HTR-8/SVneo (cell line): ENCODE results near the gene RB1.
A peak's percentile ranks its signal among the peaks of the same experiment; 100 is the strongest.

Source experiments
- DNase-seq: peaks from one replicate; pipeline ENCODE4 v3.0.0; 2011; ENCODE audit warnings: low spot score, mixed read lengths; ENCODE audit not compliant: insufficient read length
- FAIRE-seq: peaks from 2 replicates; lab custom pipeline; 2011; peaks lifted over from hg19 to GRCh38; lab: Jason Lieb, UNC

Gene RB1

DNA sequence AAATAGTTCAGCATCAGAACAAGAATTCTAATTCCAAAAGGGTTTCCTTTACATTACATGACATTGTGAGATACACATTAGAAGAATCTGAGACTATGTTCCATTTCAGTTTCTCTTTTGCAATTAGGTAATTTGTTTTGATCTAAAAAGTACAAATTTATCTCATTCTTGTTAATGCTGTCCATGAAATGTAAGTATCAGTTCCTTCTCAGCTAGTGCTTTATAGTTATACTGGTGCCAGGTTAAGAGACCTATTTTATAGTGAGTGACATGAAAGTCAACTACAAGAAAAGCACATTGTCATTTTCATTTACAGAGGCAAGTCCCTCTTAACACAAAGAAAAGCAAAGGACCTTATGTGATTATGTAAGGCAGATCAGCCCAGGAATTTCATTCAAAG, 185.4 kb downstream of the RB1 start:
- FAIRE-seq (no peak), DNase-seq (no peak)

DNA sequence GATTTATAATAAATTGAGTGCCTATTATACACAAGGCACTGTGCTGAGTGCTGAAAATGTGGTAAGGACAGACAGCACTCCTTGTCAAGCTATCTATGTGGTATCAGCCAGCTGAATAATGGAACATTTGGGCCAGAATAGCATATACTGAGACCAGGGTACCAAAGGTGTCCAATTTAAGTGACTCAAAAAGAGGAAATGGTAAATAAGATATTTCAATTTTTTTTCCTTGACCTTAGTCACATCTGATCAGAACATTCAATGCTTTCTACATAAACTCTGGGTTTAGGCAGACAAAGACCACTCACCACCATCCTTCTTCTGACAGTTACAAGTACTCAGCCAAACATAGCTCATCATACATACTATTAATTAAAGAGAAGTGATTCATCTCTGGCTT, 186.1 kb downstream of the RB1 start:
- FAIRE-seq (no peak), DNase-seq (no peak)

DNA sequence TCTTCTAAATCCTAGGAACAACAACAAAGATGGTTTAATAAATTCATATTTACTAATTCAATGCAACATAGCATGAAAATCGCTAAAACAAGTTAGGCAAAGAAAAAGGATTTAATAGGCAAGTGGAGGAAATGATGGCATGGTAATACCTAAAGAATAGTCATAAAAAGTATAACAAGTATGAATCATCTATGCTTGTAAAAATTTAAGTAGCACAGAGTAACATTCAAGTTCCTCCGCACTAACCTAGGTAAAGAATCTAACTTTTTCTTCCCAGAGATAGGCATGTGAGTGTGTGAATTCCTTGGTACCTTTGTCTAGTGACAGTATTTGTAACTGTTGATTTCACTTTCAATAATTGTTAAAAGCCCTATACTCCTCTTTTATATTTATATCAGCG, 186.7 kb downstream of the RB1 start:
- DNase-seq = no peak
- FAIRE-seq = no peak

DNA sequence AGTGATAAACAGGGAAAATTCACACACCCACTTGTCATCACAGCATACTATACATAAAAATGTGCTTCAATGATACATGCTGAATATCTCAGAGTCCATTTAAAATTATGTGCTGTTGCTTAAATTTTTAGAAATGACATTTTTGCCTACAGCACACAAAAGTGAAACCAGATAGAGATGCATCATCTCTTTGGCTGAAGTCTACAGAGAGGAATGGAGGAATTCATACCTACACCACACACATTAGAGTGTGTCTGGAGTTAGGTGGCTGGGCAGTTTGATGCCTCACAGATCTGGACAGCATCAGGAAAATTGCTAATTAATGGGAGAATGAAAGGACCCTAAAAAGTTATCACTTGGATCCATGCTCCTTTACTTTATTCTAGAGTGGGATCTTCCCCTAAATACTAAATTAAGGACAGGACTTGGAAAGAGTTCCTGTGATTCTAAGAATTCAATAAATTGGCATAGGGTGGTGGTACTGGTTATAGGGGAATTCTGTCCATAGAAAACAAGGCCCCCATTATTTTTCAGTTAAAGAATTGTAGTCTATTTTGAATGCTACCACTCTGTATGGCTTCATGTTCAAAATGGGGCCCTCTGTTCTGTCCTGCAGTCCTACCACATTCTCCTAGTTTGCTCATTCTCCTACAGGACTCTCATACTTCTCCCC, 188.0 kb downstream of the RB1 start:
- DNase-seq = no peak

DNA sequence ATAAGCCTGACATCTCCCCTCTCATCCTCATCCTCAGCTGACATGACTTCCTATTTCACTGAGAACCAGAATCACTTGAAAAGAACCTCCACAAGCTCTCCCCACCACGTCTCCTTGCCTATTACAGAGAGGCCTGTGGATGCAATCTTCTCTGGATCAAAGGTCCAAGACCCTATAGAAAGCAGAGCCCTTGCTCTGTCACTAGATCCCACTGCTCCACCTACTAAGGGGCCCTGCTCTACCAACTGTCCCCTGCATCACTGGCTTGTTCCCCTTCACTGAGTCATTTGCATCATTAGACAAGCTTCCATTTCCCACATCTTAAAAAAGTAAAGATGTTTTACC, 188.5 kb downstream of the RB1 start:
- no peak for FAIRE-seq
- no peak for DNase-seq

More for the DNA sequence above, 188.0 kb downstream of the RB1 start:
- no peak for FAIRE-seq

DNA sequence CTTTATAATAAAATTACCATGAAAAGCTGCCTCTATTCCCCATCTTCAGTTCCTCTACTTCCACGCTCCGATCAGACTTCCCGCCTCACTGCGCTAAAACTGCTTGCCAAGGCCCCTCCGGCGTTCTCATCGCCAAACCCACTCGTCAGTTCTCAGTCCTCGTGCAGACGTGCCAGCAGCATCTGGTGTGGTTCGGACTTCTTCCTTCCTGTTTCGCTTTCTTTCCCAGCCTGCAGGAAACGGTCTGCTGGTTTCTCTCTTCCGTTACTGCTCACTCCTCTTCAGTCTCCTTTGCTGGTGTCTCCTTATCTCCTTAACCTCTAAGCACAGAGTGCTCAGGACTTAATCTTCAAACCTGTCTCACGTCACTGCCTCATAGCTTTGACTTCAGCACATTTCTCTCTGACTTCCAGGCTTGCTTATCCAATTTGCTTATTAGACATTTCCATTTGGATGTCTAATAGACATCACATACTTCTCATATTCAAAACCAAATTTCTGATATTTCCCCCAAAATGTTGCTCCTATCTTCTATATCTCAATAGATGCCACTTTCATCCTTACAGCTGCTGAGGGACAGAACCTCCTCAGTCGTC, 189.0 kb downstream of the RB1 start:
- FAIRE-seq = no peak

DNA sequence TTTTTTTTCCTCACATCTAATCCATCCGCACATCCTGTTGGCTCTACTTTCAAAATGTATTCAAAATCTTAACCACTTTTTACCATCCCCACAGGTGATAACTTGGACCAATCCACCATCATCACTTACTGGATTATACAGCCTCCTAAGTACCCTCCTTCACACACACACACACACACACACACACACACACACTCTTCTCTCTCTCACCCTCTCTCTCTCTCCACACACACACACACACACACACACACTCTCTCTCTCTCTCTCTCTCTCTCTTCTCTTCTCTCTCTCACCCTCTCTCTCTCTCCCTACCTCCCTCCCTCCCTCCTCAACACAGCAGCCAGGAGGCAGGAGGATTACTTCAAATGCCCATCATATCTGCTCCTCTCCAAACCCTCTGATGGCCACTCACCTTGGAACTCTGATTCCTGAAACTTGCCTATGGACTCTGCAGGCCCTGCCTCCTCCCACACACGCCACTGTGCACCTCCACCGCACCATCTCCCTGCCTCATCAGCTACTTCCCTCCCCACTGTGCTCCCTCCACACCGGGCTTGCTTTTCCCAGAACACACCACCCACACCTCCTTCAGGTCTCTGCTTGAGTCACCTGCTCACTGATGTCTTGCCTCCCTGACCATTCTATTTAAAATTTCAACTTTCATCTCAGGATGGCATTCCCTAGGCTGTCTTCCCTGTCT, 189.7 kb downstream of the RB1 start:
- DNase-seq (no peak), FAIRE-seq (no peak)

More for the DNA sequence above, 189.0 kb downstream of the RB1 start:
- no peak for DNase-seq

DNA sequence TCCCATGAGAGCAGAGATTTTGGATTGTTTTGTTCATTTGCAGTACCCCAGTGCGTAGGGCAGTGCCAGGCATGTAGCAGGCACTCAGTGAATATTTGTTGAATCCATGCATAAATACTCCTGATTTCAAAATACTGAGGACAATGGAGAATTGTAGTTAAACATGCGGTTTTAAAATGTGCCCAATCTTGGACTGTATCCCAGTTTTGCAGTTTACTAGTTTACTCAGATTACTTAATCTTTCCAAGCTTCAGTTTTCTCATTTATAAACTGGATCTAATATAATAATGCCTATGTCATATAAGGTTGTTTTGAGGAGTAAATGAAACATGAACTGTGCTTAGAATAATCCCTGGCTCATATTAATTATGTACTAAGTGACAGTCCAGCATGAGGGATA, 190.3 kb downstream of the RB1 start:
- DNase-seq (no peak), FAIRE-seq (no peak)

DNA sequence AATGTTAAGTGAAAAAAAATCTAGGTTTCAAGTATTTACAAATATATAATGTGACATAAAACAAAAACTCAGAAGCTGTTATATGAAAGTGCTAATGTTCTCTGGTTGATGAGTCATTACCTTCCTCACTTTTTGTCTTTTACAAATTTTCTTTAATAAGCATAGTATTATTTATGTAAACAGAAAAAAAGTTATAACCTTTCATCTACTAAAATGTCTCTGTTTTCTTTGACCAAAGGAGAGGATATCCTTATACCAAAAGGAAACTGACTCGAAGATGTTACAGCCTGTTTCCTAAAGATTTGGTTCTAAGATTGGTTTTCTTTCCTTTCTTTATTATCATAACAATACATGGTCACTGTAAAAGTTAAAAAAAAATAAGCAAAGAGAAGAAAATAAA, 191.3 kb downstream of the RB1 start:
- FAIRE-seq (no peak), DNase-seq (no peak)

DNA sequence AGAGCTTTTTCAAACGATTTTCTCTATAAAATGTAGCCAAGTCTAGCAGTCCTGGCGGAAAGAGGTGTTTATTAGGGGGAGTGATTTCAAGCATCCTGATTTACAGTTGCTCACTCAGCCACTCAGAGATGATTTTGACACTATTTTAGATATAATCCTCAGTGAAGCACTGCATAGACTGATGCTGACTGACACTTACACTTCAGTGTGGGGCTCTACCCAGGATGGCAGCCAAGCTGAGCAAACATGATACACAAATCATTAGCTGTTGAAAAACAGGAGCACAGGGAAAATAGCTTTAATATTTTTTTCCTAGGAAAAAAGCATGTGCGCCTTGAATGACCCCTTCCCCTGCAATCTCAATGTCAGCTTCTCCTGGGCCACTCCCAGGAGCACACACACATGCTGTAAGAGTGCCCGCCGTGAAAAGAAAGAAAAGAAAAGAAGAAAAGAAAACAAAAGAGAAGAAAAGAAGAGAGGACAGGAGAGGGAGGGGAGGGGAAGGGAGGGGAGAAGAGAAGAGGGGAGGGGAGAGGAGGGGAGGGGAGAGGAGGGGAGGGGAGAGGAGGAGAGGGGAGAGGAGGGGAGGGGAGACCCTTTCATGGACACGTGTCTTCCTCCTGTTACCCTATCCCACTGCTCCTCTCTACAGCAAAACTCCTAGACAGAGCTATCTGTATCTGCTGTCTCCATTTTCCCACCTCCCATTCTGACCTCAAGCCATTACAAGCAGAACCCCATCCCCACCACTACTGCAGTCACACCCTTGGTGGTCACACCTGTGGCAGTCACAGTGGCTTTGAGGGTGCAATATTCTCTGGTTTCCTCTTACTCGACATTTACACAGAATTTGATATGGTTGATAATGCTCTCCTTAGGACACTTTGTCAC, 193.0 kb downstream of the RB1 start:
- DNase-seq = no peak

DNA sequence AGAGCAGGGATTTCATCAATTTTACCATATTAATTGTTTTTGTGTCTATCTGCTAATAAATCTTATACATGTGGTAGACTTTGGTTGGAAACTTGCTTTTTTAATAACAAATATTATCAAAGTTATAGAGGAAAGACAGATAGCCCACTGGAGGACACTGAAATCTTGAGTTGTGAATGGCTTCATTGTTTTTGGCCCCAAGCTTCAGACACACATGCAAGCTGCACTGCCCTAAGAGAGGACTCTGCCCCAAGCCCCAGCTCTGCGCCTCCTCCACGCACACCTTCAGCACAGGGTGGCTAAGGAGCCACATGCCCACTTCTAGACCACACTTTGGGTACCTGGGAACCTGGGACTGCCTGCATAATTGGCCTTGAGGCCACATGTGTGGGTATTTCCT, 194.1 kb downstream of the RB1 start:
- FAIRE-seq (no peak), DNase-seq (no peak)

More for the DNA sequence above, 193.0 kb downstream of the RB1 start:
- no peak for FAIRE-seq

DNA sequence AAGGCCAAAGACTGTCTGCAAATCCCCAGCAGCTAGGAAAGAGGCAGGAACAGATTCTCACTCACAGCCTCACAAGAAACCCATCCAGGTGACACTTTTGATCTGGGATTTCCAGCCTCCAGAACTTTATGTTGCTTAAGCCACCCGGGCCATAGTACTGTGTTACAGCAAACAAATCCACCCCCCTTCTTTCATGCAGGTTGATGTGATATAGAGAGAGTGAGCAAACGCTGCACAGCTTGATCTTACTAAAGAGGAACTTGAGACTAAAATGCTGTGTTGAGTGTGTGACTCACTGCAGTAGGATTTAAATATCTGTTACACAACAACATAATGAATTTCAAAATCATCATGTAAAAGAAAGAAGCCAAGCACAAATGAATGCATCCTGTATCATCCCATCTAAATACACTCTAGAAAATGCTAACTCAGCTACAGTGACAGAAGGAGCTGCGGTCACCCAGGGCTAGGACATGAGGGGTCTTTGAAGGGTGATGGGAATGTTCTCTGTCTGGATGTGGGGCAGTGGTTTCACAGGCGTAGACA, 197.2 kb downstream of the RB1 start:
- FAIRE-seq (no peak), DNase-seq (peak; percentile 5)

DNA sequence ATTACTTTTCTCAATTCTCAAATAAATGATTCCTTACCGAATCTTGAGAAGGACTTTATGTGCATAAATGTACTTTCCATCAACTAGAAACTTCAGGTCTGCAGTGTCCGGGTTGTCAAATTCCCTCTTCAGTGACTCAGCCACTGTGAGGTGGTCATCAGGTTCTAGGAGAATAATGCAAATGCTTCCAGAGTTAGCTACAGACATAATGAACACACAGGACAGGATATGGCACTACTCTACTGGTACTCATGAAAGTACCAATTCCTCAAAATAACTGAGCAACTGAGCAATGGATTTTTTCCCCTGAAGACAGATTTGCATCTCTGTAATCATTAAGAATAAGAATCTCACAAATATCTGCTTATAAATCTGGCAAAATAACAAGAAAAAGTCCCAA, 198.2 kb downstream of the RB1 start:
- FAIRE-seq (no peak), DNase-seq (no peak)

DNA sequence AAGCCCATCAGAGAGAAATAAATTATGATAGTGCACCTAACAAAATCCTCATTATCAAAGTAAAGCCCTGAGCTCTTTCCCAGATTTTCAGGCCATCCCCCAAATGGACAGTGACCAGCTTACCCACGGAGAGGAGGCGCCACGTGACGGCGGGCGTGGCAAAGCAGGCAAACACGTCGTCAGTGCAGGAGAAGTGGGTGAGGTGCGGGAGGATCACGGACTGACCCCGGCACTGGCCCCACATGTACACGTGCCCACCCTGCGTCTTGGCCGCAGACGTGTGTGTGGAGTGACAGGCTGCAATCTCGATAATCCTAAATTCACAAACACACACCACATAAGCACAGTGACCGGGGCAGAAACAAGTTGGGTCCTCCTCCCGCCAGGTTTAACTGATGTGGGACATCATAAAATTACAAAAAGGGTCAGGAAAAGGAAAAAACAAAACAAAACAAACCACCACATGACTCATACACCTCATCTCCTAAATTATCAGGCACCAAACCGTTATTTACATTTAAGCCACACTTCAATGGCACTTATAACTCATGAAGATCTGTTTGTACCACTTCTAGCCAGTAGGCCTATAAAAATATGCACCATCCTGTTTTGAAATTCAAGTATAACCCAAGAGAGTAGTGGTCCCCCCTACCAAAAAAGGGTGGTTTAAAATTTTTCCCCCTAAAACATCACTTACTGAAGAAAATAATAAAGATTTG, 199.2 kb downstream of the RB1 start:
- DNase-seq = no peak
- FAIRE-seq = no peak

DNA sequence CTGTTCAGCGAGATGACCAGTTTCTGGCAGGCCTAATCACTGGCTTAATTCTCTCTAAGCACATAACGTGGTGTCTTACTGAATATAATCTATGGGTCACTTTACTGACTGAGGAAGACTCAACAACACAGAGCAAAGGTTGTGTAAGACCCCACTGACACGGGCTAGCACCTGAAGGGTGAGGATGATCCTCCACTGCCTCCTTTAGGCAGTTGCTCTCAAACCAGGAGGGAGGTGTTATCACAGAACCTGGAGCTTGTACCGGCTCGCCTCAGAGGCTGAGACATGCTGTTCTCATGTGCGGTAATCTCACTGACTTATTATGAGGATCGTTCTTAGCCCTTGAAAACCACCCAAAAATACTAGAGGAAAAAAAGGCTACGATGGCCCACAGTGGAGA, 201.1 kb downstream of the RB1 start:
- DNase-seq = no peak
- no peak for FAIRE-seq

DNA sequence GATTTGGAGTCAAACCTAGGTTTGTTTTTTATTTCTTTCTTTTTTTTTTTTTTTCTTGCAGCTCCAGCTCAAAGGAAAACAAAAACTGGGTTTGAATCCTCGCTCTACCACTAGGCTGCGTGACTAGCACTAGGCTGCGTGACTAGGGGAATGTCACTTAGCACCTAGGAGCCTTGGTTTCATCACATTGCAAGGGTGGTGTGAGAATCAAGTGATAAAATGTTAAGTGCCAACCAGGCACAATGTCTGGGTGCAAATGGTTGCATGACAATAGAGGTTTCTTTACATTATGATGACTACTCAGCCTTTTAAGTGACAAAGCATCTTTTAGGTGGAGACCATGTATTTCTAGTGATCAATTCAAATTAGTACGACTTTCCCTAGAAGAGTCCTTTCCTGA, 201.5 kb downstream of the RB1 start:
- no peak for DNase-seq
- no peak for FAIRE-seq

DNA sequence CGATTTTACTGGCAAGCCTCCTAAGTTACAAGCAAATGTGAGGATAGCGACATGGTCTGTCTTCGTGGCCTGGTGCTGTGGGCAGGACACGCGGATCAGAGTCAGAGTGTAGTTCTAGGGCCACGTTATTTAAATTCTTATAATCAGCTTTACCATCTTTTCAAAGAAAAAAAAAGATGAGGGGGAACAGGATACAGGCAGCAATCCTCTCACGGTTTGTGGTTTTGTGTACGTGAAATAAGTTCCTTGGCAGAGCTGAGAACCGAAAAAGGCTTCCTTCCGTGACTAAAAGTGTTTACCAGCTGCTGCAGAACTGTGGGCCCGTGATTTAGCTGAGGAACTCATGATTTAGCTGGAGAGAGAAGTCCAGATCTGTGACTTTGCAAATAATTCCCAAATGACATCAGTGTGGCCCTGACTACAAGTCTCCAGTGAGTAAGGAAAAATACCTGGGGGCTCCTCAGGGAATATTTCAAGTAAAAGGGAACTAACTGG, 202.1 kb downstream of the RB1 start:
- no peak for FAIRE-seq
- no peak for DNase-seq

DNA sequence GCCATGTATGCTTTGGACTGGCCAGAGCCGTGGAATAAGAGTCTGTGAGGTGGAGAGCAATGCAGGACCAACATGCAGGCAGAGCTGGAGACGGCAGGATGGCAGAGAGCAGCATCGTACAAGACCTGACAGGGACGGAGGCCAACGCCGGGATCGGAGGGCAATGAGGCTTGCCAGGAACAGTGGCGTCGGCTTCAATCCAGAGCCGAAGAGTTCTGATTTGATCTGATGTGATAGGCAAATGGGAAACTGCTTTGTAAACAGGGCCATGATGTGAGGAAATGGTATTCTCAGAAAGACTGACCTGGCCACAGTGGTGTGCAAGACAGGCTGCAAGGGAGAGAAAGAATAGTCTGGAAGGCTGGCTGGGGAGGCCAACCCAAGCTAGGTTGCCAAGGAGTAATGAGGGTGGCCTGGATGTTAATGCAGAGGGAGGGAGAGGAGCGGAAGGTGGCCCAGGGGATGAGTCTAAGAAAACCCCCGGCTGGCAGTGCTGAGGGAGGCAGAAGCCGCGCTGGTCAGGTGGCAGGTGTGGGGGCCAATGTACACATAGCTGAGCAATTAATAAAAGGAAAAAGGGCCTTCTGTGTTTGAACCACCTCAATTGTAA, 202.6 kb downstream of the RB1 start:
- DNase-seq (no peak), FAIRE-seq (no peak)

DNA sequence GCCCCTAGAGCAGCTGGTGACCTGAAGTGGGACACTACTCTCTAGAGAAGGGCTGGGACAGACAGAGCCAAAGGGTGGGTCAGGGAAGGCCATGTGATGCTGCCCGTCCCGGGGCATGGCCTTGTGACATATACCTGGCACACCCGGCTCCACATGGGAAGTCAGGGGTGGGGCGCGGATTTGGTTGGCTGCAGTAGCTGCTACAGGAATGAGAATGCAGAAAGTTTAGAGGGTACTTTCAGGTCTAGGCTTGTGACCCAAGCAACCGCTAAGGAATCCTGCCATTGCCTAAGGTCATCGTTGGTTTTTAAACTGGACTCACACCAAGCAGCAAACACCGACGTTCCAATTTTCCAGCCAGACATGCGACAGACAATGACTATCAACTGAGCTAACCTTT, 203.5 kb downstream of the RB1 start:
- no peak for FAIRE-seq
- no peak for DNase-seq
